Uterus (tissue), 4 donors: ENCODE measurements around the gene AEBP1. TPM values are rescaled to one million over a fixed set of nuclear protein-coding genes. Genes with fewer than 3 reads are reported as not detected.
A peak's percentile ranks its signal among the peaks of the same experiment; 100 is the strongest.

Experiments
- DNase-seq, 2 donors: peaks; one replicate each; pipeline ENCODE4 v3.0.0-alpha.2; 2019 to 2020
- H3K27ac ChIP-seq, 2 donors: fragments of 200-600 bp; sonication (generic); 1 replicate in 1 of 2; 2 replicates in 1 of 2; pipeline ENCODE4 v1.5.1; 2016 to 2018
- H3K27me3 ChIP-seq, 2 donors: fragments of 200-600 bp; sonication (generic); one replicate each; pipeline ENCODE4 v1.5.1; 2018 to 2019; ENCODE audit warnings: control low read depth in 1 of 2
- H3K36me3 ChIP-seq, 2 donors: fragments of 200-600 bp; sonication (generic); one replicate each; pipeline ENCODE4 v1.5.1; 2019; ENCODE audit warnings: control low read depth in 1 of 2
- H3K4me1 ChIP-seq, 2 donors: fragments of 200-600 bp; sonication (generic); one replicate each; pipeline ENCODE4 v1.5.1; 2018 to 2019; ENCODE audit warnings: control low read depth in 1 of 2
- H3K4me3 ChIP-seq, 2 donors: fragments of 200-600 bp; sonication (generic); 1 replicate in 1 of 2; 2 replicates in 1 of 2; pipeline ENCODE4 v1.5.1; 2018 to 2019; ENCODE audit warnings: mild to moderate bottlenecking in 1 of 2
- H3K9me3 ChIP-seq, 2 donors: fragments of 200-600 bp; sonication (generic); one replicate each; pipeline ENCODE4 v1.5.1; 2019; ENCODE audit warnings: control low read depth in 1 of 2
- CTCF ChIP-seq, 4 experiments: fragments of 200-600 bp in 2 of 4; fragments of 450-650 bp in 2 of 4; sonication (generic) in 2 of 4; IDR thresholded peaks; one replicate each; pipeline ENCODE4 v1.5.1; 2016 to 2019; ENCODE audit warnings: antibody characterized with exemption in 4 of 4, mild to moderate bottlenecking in 2 of 4, moderate library complexity in 1 of 4
- POLR2A ChIP-seq, 2 donors: fragments of 450-650 bp; IDR thresholded peaks; one replicate each; pipeline ENCODE4 v1.6.1; 2016; ENCODE audit warnings: antibody characterized with exemption in 2 of 2, mild to moderate bottlenecking in 1 of 2, moderate library complexity in 1 of 2
- intact Hi-C: fragments of 100-400 bp; cut with DNase I; formaldehyde crosslinking; loops from one replicate; pipeline ENCODE4 v1.15.1; 2023; ENCODE audit warnings: low total_unique reads
- total RNA-seq, 4 donors: library from RNA; depleted of rRNA in 3 of 4; stranded (reverse); fragments of >200 nt in 3 of 4; gene quantifications; one replicate each; pipeline versions ENCODE4 v1.1.0 to v1.2.4, GENCODE V29; 2014 to 2023
- donor health status: DM: yes; HTN: yes; CAD: no.

AEBP1 gene
- total RNA-seq, 4 donors from 2014 or later, result 88.9 to 395 (median 303) TPM

- no peaks in the 10 kb centered on the region for H3K27me3 ChIP-seq
- H3K36me3 ChIP-seq, result no peaks in the 10 kb centered on the region
- no peak overlapping the region for H3K4me3 ChIP-seq
- H3K27ac ChIP-seq, result no peak overlapping the region
- H3K4me1 ChIP-seq, result peaks cover 0 to 5% of the 10 kb centered on the region in 2 donors
- TF ChIP-seq POLR2A (IDR thresholded peaks at IDR 0.05), result no peak
- no peak for TF ChIP-seq CTCF (IDR thresholded peaks at IDR 0.05)
- intact Hi-C loops, result no loop called here
- DNase-seq, result peak in 1 of 2 donors; percentile 8
- H3K9me3 ChIP-seq, result no peaks in the 10 kb centered on the region
These were observed 45.7 kb downstream of the AEBP1 start for GRCh38 chr7:44149571-44150465.

- no peak overlapping the region for H3K4me3 ChIP-seq
- no peak for TF ChIP-seq POLR2A (IDR thresholded peaks at IDR 0.05)
- no peak for TF ChIP-seq CTCF (IDR thresholded peaks at IDR 0.05)
- no peak for DNase-seq
- H3K36me3 ChIP-seq, result no peaks in the 10 kb centered on the region
- no peaks in the 10 kb centered on the region for H3K9me3 ChIP-seq
- intact Hi-C loops, result no loop called here
- H3K4me1 ChIP-seq, result peaks cover 0 to 2% of the 10 kb centered on the region in 2 donors
- no peak overlapping the region for H3K27ac ChIP-seq
- H3K27me3 ChIP-seq, result no peaks in the 10 kb centered on the region
These were observed 46.3 kb downstream of the AEBP1 start for GRCh38 chr7:44150466-44150832.

GRCh38 chr7:44150966-44151941, 47.1 kb downstream of the AEBP1 start:
- DNase-seq, result peak in 1 of 2 donors; percentile 6
- H3K27me3 ChIP-seq, result no peaks in the 10 kb centered on the region
- no peaks in the 10 kb centered on the region for H3K4me1 ChIP-seq
- no peak overlapping the region for H3K27ac ChIP-seq
- no peak overlapping the region for H3K4me3 ChIP-seq
- no peaks in the 10 kb centered on the region for H3K36me3 ChIP-seq
- intact Hi-C loops, result no loop called here
- H3K9me3 ChIP-seq, result no peaks in the 10 kb centered on the region
- TF ChIP-seq CTCF (IDR thresholded peaks at IDR 0.05) (no peak), POLR2A (IDR thresholded peaks at IDR 0.05) (no peak)

- intact Hi-C loops, result no loop called here
- H3K9me3 ChIP-seq, result no peaks in the 10 kb centered on the region
- H3K27ac ChIP-seq, result no peak overlapping the region
- no peak overlapping the region for H3K4me3 ChIP-seq
- DNase-seq, result peak in 1 of 2 donors; percentile 9
- TF ChIP-seq POLR2A (IDR thresholded peaks at IDR 0.05), result no peak
- TF ChIP-seq CTCF (IDR thresholded peaks at IDR 0.05), result no peak
- no peaks in the 10 kb centered on the region for H3K36me3 ChIP-seq
- H3K27me3 ChIP-seq, result no peaks in the 10 kb centered on the region
- H3K4me1 ChIP-seq, result no peaks in the 10 kb centered on the region
These were observed 47.8 kb downstream of the AEBP1 start for GRCh38 chr7:44151956-44152355.
